OCI-LY7 (cell line): Measurements from ENCODE around the gene KAZALD1. TPM values are rescaled to one million over a fixed set of nuclear protein-coding genes. Genes with fewer than 3 reads are reported as not detected.

Source experiments
- BruUV-seq: library from RNA; stranded (reverse); fragments of 400-500 nt; replicated peaks from 2 replicates; lab custom pipeline; 2021; lab: Mats Ljungman, UMichigan
- CTCF ChIA-PET: fragments of 300-600 bp; sonication (Branson Sonifier 250); formaldehyde crosslinking; loops from one replicate; lab custom pipeline; 2022; ENCODE audit warnings: antibody characterized with exemption; ENCODE audit not compliant: unreplicated experiment; lab: Charles Lee
- POLR2A ChIA-PET: fragments of 300-600 bp; sonication (Branson Sonifier 250); formaldehyde crosslinking; loops from one replicate; lab custom pipeline; 2022; ENCODE audit warnings: antibody characterized with exemption; lab: Charles Lee
- DNase-seq: peaks from one replicate; pipeline ENCODE4 v3.0.0-alpha.2; 2015; ENCODE audit warnings: low spot score
- H2AFZ ChIP-seq: fragments of 200-600 bp; sonication (generic), shearing (Covaris generic); 2 replicates; pipeline ENCODE4 v1.6.1; 2014; ENCODE audit warnings: mild to moderate bottlenecking, antibody characterized with exemption, low read length, moderate library complexity
- H3K27ac ChIP-seq: fragments of 200-600 bp; sonication (generic); 2 replicates; pipeline ENCODE4 v1.5.1; 2014; ENCODE audit warnings: mixed run types, low read depth, mild to moderate bottlenecking, moderate library complexity, low read length, inconsistent platforms; ENCODE audit not compliant: poor library complexity, severe bottlenecking
- H3K36me3 ChIP-seq: fragments of 200-600 bp; sonication (generic); 2 replicates; pipeline ENCODE4 v1.6.1; 2014; ENCODE audit warnings: mild to moderate bottlenecking, antibody characterized with exemption, low read length, moderate library complexity, mixed read lengths; ENCODE audit not compliant: insufficient read depth
- H3K4me1 ChIP-seq: fragments of 200-600 bp; sonication (generic); 2 replicates; pipeline ENCODE4 v1.5.1; 2014; ENCODE audit warnings: mild to moderate bottlenecking, low read length; ENCODE audit not compliant: insufficient read depth, poor library complexity, severe bottlenecking
- H3K4me2 ChIP-seq: fragments of 200-600 bp; sonication (generic); 2 replicates; pipeline ENCODE4 v1.6.1; 2014; ENCODE audit warnings: mild to moderate bottlenecking, low read length
- H3K4me3 ChIP-seq: fragments of 200-600 bp; sonication (generic); 2 replicates; pipeline ENCODE4 v1.5.1; 2014; ENCODE audit warnings: mild to moderate bottlenecking, low read depth, low read length; ENCODE audit not compliant: poor library complexity, severe bottlenecking
- H3K79me2 ChIP-seq: fragments of 200-600 bp; sonication (generic); 2 replicates; pipeline ENCODE4 v1.6.1; 2016; ENCODE audit warnings: low read depth, mild to moderate bottlenecking, low read length, moderate library complexity, mixed read lengths; ENCODE audit not compliant: insufficient read depth
- H3K9me2 ChIP-seq: fragments of 200-600 bp; sonication (generic); 2 replicates; pipeline ENCODE4 v1.6.1; 2016; ENCODE audit warnings: mild to moderate bottlenecking, low read length, mixed read lengths; ENCODE audit not compliant: insufficient read depth
- H3K9me3 ChIP-seq: fragments of 200-600 bp; sonication (generic); 2 replicates; pipeline ENCODE4 v1.6.1; 2014; ENCODE audit warnings: mild to moderate bottlenecking, mixed run types, low read length, mixed read lengths
- H4K20me1 ChIP-seq: fragments of 200-600 bp; sonication (generic); 2 replicates; pipeline ENCODE4 v1.6.1; 2014; ENCODE audit warnings: mild to moderate bottlenecking, antibody characterized with exemption, low read length, moderate library complexity, mixed read lengths; ENCODE audit not compliant: insufficient read depth
- CTCF ChIP-seq: fragments of 200-600 bp; sonication (generic); conservative IDR thresholded peaks from 2 replicates; pipeline ENCODE4 v1.5.1; 2014; ENCODE audit warnings: mild to moderate bottlenecking, antibody characterized with exemption, low read length, moderate library complexity, mixed read lengths
- EZH2phosphoT487 ChIP-seq: fragments of 200-600 bp; sonication (generic); IDR thresholded peaks from 2 replicates; pipeline ENCODE4 v1.6.1; 2018; ENCODE audit warnings: low read depth, borderline replicate concordance, mild to moderate bottlenecking, mixed run types, antibody characterized with exemption, low read length, moderate library complexity, mixed read lengths
- intact Hi-C: fragments of 100-400 bp; cut with micrococcal nuclease; formaldehyde crosslinking; loops from one replicate; pipeline ENCODE4 v1.10.0; 2022; ENCODE audit not compliant: unreplicated experiment
- total RNA-seq, 2 experiments: library from RNA; depleted of rRNA in 1 of 2; stranded (reverse); fragments of >200 nt in 1 of 2; shearing (Covaris generic) in 1 of 2; gene quantifications; 2 replicates each; pipeline ENCODE4 v1.2.3, GENCODE V29; 2014 to 2022

KAZALD1 gene
- total RNA-seq, 2 experiments from 2014 or later: 18.8 to 36.4 TPM

- H3K27ac ChIP-seq: no peak overlapping the region
- H3K9me2 ChIP-seq: no peaks in the 10 kb centered on the region
- peaks cover 9% of the 10 kb centered on the region for H3K4me1 ChIP-seq
- no peaks in the 10 kb centered on the region for H3K79me2 ChIP-seq
- intact Hi-C loops: no loop called here
- no peak for DNase-seq
- no peaks in the 10 kb centered on the region for H3K9me3 ChIP-seq
- no peaks in the 10 kb centered on the region for H4K20me1 ChIP-seq
- TF ChIP-seq EZH2phosphoT487: no peak
- no peak for TF ChIP-seq CTCF
- H3K4me3 ChIP-seq: no peak overlapping the region
- no peak overlapping the region for H2AFZ ChIP-seq
- POLR2A ChIA-PET: interaction anchor here (0.5 kb wide), 1 partner anchor 17 kb away, joined by 3 read pairs; no protein-coding TSS in a partner anchor
- H3K36me3 ChIP-seq: no peaks in the 10 kb centered on the region
- no peak overlapping the region for H3K4me2 ChIP-seq
- CTCF ChIA-PET: interaction anchor here (1.2 kb wide), 1 partner anchor 106 kb away, joined by 3 read pairs; no protein-coding TSS in a partner anchor
- no TSS peak for BruUV-seq
Observed at GRCh38 chr10:101035314-101035713, 26.5 kb upstream of the KAZALD1 start.

GRCh38 chr10:101035916-101036702 is 25.7 kb upstream of the KAZALD1 start:
- intact Hi-C loops: no loop called here
- no peak for DNase-seq
- no peaks in the 10 kb centered on the region for H3K9me2 ChIP-seq
- no TSS peak for BruUV-seq
- H4K20me1 ChIP-seq: no peaks in the 10 kb centered on the region
- H3K36me3 ChIP-seq: no peaks in the 10 kb centered on the region
- H3K4me2 ChIP-seq: no peak overlapping the region
- no peak overlapping the region for H2AFZ ChIP-seq
- no peak overlapping the region for H3K4me3 ChIP-seq
- peaks cover 14% of the 10 kb centered on the region for H3K4me1 ChIP-seq
- TF ChIP-seq CTCF: no peak
- TF ChIP-seq EZH2phosphoT487: no peak
- no peak overlapping the region for H3K27ac ChIP-seq
- CTCF ChIA-PET: interaction anchor here (0.7 to 1.2 kb wide), 2 partner anchors 106 to 1256 kb away, joined by 3 read pairs; no protein-coding TSS in a partner anchor
- H3K9me3 ChIP-seq: no peaks in the 10 kb centered on the region
- no peaks in the 10 kb centered on the region for H3K79me2 ChIP-seq
- POLR2A ChIA-PET: no interaction called here

GRCh38 chr10:101036726-101037125 is 25.1 kb upstream of the KAZALD1 start:
- ChIA-PET POLR2A (no interaction called here), CTCF (interaction anchor here (0.7 kb wide), 1 partner anchor 1255 kb away, joined by 3 read pairs; no protein-coding TSS in a partner anchor)
- no peak overlapping the region for H3K4me3 ChIP-seq
- TF ChIP-seq EZH2phosphoT487: no peak
- TF ChIP-seq CTCF: no peak
- no TSS peak for BruUV-seq
- H3K27ac ChIP-seq: no peak overlapping the region
- no peak for DNase-seq
- no peaks in the 10 kb centered on the region for H3K36me3 ChIP-seq
- intact Hi-C loops: no loop called here
- H2AFZ ChIP-seq: no peak overlapping the region
- peaks cover 14% of the 10 kb centered on the region for H3K4me1 ChIP-seq
- no peaks in the 10 kb centered on the region for H3K9me2 ChIP-seq
- no peak overlapping the region for H3K4me2 ChIP-seq
- H3K9me3 ChIP-seq: no peaks in the 10 kb centered on the region
- no peaks in the 10 kb centered on the region for H3K79me2 ChIP-seq
- no peaks in the 10 kb centered on the region for H4K20me1 ChIP-seq
